Breast epithelium (tissue), 4 donors: Measurements from ENCODE around the gene AGMAT. TPM values are rescaled to one million over a fixed set of nuclear protein-coding genes. Genes with fewer than 3 reads are reported as not detected.

Experiments used
- DNase-seq, 2 donors: peaks; one replicate each; pipeline ENCODE4 v3.0.0-alpha.2; 2019; ENCODE audit warnings: low spot score in 2 of 2
- H3K27ac ChIP-seq, 2 donors: fragments of 200-600 bp; sonication (generic) in 1 of 2; one replicate each; pipeline ENCODE4 v1.5.1; 2016 to 2019; ENCODE audit warnings: mild to moderate bottlenecking in 1 of 2
- H3K27me3 ChIP-seq, 2 donors: fragments of 200-600 bp; sonication (generic) in 1 of 2; one replicate each; pipeline versions ENCODE4 v1.5.1 to v1.6.0; 2017 to 2019; ENCODE audit warnings: control low read depth in 1 of 2, mild to moderate bottlenecking in 1 of 2
- H3K36me3 ChIP-seq: fragments of 200-600 bp; one replicate; pipeline ENCODE4 v1.5.1; 2019
- H3K4me1 ChIP-seq, 2 donors: fragments of 200-600 bp; sonication (generic); one replicate each; pipeline ENCODE4 v1.5.1; 2016 to 2019; ENCODE audit warnings: control low read depth in 1 of 2
- H3K4me3 ChIP-seq, 3 donors: fragments of 200-600 bp; sonication (generic); 1 replicate in 2 of 3; 2 replicates in 1 of 3; pipeline ENCODE4 v1.5.1; 2016 to 2019; ENCODE audit warnings: mild to moderate bottlenecking in 3 of 3, moderate library complexity in 2 of 3
- H3K9me3 ChIP-seq, 2 donors: fragments of 200-600 bp; sonication (generic) in 1 of 2; one replicate each; pipeline ENCODE4 v1.5.1; 2016 to 2019; ENCODE audit warnings: control low read depth in 1 of 2
- CTCF ChIP-seq, 3 donors: fragments of 450-650 bp; IDR thresholded peaks; one replicate each; pipeline ENCODE4 v1.5.1; 2016 to 2017; ENCODE audit warnings: antibody characterized with exemption in 3 of 3, mild to moderate bottlenecking in 3 of 3, moderate library complexity in 3 of 3
- POLR2A ChIP-seq: fragments of 450-650 bp; IDR thresholded peaks from one replicate; pipeline ENCODE4 v1.6.1; 2016; ENCODE audit warnings: antibody characterized with exemption, mild to moderate bottlenecking, moderate library complexity
- POLR2AphosphoS5 ChIP-seq, 3 donors: sonication (generic); formaldehyde crosslinking; IDR thresholded peaks; one replicate each; pipeline ENCODE4 v1.6.1; 2017; ENCODE audit warnings: antibody characterized with exemption in 3 of 3
- intact Hi-C: fragments of 100-400 bp; cut with DNase I; formaldehyde crosslinking; loops from one replicate; pipeline ENCODE4 v1.15.1; 2023; ENCODE audit warnings: low total_unique reads
- total RNA-seq, 3 donors: library from RNA; depleted of rRNA; stranded (reverse); fragments of >200 nt; gene quantifications; one replicate each; pipeline ENCODE4 v1.1.0, GENCODE V29; 2016

Gene AGMAT
- total RNA-seq, 3 donors from 2014 or later = 0.29 to 0.33 (median 0.32) TPM

GRCh38 chr1:15526490-15527339 is 58.1 kb downstream of the AGMAT start, which contains the start of gene DNAJC16:
Gene DNAJC16 (plus strand): TSS chr1:15526848. CDS start chr1:15529106, 2,258 bp downstream.
- H3K27ac ChIP-seq = peak within 1 kb of the TSS; percentile 96 to 97
- no peaks in the 10 kb centered on the region for H3K27me3 ChIP-seq
- H3K4me1 ChIP-seq = peaks cover 0 to 11% of the 10 kb centered on the region in 2 donors
- no peaks in the 10 kb centered on the region for H3K36me3 ChIP-seq
- H3K4me3 ChIP-seq = peak within 1 kb of the TSS; percentile 77 to 94 (median 93)
- intact Hi-C loops = no loop called here
- TF ChIP-seq CTCF (IDR thresholded peaks at IDR 0.05) (peak; percentile 27 to 51 (median 44)), POLR2A (peak; percentile 57), POLR2AphosphoS5 (IDR thresholded peaks at IDR 0.05) (peak; percentile 94 to 95 (median 94))
- no peaks in the 10 kb centered on the region for H3K9me3 ChIP-seq
- peak; percentile 99 for DNase-seq

- H3K4me3 ChIP-seq = peak overlapping the region; percentile 77 to 94 (median 93)
- intact Hi-C loops = no loop called here
- TF ChIP-seq POLR2A (no peak), CTCF (IDR thresholded peaks at IDR 0.05) (no peak)
- no peaks in the 10 kb centered on the region for H3K27me3 ChIP-seq
- no peaks in the 10 kb centered on the region for H3K9me3 ChIP-seq
- H3K4me1 ChIP-seq = peaks cover 0 to 11% of the 10 kb centered on the region in 2 donors
- H3K27ac ChIP-seq = peak overlapping the region; percentile 96 to 97
- peak in 1 of 2 donors; percentile 47 for DNase-seq
- no peaks in the 10 kb centered on the region for H3K36me3 ChIP-seq
These were observed 58.8 kb downstream of the AGMAT start for GRCh38 chr1:15526021-15526489.

DNA sequence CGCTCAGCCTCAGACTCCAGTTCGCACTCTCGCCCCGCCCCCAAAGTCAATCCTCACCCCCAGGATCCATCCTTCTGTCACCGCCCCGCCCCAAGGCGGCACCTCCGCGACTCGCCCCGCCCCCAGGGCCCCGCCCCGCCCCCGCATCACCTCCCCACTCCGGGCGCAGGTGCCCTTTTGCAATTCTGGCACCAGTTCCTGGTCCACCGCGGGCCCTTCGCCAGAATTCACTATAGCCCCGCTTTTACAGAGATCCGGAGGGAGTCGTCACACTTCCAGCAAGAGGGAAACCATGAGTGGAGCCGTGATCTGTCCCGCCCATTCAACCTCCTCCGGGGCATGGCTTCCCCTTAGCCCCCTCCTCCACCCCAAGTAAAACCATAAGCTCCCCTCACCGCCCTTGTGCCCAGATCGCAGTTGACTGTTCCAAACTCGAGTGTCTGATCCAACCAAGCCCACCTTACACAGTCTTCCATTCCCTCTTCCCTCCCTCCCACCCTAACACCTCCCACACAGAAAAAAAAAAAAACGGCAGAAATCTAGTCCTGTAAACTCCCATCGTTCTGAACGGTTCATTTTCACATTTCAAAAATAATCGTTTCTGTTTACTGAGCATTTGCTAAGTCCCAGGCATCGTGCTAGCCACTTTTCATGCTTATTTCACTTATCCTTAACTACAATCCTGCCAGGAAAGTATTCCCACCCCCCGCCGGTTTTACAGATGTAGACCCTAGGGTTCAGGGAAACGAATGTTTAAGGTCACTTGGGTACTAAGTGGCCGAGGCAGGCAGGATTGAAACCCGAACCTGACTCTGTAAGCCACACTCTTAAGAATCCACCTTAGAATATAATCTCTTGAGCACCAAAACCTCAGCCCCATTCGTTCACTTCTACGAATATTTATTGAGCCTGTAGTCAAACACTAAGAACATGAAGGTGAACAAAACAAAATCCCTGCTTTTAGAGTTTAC is 59.5 kb downstream of the AGMAT start:
- intact Hi-C loops = no loop called here
- no peaks in the 10 kb centered on the region for H3K9me3 ChIP-seq
- no peaks in the 10 kb centered on the region for H3K27me3 ChIP-seq
- no peaks in the 10 kb centered on the region for H3K36me3 ChIP-seq
- H3K27ac ChIP-seq = peak overlapping the region; percentile 96 to 97
- peaks cover 0 to 11% of the 10 kb centered on the region in 2 donors for H3K4me1 ChIP-seq
- peak overlapping the region; percentile 77 to 94 (median 93) for H3K4me3 ChIP-seq
- peak in 1 of 2 donors; percentile 31 for DNase-seq
- peak in 1 of 3 donors; percentile 9 for TF ChIP-seq POLR2AphosphoS5 (IDR thresholded peaks at IDR 0.05)
- TF ChIP-seq CTCF (IDR thresholded peaks at IDR 0.05) = no peak
- TF ChIP-seq POLR2A = no peak

DNA sequence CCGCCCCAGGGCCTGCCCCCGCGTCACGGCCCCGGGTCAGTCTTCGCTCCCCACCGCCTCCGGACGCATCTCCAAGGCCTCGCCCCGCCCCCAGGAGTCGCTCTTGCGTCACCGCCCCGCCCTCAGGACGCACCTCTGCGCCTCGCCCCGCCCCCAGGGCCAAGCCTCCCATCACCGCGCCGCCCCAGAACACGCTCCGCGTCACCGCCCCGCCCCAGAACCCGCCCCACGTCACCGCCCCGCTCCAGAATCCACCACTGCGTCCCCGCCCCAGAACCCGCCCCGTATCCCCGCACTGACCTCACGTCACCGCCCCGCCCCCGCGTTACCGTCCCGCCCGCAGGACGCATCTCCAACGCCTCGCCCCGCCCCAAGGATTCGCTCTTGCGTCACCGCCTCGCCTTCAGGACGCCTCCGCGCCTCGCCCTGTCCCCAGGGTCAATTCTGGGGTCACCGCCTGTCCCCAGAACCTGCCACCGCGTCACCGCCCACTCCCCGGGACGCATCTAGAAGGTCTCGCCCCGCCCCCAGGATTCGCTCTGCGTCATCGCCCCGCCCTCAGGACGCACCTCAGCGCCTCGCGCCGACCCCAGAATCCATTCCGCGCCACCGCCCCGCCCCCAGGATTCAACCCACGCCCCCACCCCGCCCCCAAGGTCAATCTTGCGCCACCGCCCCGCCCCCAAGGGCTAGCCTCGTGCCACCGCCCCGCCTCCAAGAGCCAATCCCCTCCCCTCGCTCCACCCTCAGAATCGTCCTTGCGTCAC is 60.4 kb downstream of the AGMAT start:
- peak; percentile 99 to 100 for DNase-seq
- TF ChIP-seq CTCF (IDR thresholded peaks at IDR 0.05) = no peak
- TF ChIP-seq POLR2AphosphoS5 (IDR thresholded peaks at IDR 0.05) = peak; percentile 34 to 79 (median 66)
- intact Hi-C loops = no loop called here
- no peaks in the 10 kb centered on the region for H3K36me3 ChIP-seq
- peaks cover 0 to 11% of the 10 kb centered on the region in 2 donors for H3K4me1 ChIP-seq
- peak overlapping the region; percentile 96 to 97 for H3K27ac ChIP-seq
- H3K4me3 ChIP-seq = peak overlapping the region; percentile 77 to 94 (median 93)
- H3K9me3 ChIP-seq = no peaks in the 10 kb centered on the region
- H3K27me3 ChIP-seq = no peaks in the 10 kb centered on the region
